ENCODE measurements around the gene DBNDD1.

DNA sequence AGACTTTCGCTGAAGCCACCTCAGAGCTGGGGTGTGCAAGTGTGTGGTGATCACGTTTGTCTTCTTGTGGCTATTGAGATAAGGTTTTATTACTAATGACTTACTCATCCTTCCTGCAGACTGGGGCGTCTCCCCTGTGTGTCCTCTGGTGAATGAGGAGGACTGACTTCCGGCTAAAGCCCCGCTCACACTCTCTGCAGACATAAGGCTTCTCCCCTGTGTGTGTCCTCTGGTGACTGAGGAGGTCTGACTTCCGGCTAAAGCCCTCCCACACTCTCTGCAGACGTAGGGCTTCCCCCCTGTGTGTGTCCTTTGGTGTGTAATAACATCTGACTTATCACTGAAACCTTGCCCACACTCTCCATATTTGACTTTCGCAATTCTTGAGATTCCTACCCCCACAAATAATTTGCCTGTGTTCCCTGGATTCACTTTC is 38.5 kb upstream of the DBNDD1 start:
- TF ChIP-seq, protein P1, sequence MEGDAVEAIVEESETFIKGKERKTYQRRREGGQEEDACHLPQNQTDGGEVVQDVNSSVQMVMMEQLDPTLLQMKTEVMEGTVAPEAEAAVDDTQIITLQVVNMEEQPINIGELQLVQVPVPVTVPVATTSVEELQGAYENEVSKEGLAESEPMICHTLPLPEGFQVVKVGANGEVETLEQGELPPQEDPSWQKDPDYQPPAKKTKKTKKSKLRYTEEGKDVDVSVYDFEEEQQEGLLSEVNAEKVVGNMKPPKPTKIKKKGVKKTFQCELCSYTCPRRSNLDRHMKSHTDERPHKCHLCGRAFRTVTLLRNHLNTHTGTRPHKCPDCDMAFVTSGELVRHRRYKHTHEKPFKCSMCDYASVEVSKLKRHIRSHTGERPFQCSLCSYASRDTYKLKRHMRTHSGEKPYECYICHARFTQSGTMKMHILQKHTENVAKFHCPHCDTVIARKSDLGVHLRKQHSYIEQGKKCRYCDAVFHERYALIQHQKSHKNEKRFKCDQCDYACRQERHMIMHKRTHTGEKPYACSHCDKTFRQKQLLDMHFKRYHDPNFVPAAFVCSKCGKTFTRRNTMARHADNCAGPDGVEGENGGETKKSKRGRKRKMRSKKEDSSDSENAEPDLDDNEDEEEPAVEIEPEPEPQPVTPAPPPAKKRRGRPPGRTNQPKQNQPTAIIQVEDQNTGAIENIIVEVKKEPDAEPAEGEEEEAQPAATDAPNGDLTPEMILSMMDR (IDR thresholded peaks at IDR 0.05) = no peak
- no peak for TF ChIP-seq SIN3A (IDR thresholded peaks at IDR 0.05; ENCODE audit: borderline replicate concordance, insufficient read depth, low read depth, low read length)
- no peak for TF ChIP-seq POLR2AphosphoS5 (IDR thresholded peaks at IDR 0.05; ENCODE audit: low read depth, low read length)
- TF ChIP-seq, protein P2, sequence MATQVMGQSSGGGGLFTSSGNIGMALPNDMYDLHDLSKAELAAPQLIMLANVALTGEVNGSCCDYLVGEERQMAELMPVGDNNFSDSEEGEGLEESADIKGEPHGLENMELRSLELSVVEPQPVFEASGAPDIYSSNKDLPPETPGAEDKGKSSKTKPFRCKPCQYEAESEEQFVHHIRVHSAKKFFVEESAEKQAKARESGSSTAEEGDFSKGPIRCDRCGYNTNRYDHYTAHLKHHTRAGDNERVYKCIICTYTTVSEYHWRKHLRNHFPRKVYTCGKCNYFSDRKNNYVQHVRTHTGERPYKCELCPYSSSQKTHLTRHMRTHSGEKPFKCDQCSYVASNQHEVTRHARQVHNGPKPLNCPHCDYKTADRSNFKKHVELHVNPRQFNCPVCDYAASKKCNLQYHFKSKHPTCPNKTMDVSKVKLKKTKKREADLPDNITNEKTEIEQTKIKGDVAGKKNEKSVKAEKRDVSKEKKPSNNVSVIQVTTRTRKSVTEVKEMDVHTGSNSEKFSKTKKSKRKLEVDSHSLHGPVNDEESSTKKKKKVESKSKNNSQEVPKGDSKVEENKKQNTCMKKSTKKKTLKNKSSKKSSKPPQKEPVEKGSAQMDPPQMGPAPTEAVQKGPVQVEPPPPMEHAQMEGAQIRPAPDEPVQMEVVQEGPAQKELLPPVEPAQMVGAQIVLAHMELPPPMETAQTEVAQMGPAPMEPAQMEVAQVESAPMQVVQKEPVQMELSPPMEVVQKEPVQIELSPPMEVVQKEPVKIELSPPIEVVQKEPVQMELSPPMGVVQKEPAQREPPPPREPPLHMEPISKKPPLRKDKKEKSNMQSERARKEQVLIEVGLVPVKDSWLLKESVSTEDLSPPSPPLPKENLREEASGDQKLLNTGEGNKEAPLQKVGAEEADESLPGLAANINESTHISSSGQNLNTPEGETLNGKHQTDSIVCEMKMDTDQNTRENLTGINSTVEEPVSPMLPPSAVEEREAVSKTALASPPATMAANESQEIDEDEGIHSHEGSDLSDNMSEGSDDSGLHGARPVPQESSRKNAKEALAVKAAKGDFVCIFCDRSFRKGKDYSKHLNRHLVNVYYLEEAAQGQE (IDR thresholded peaks at IDR 0.05; ENCODE audit: insufficient read depth in 1 of 2, low read depth in 2 of 2, low read length in 1 of 2) = no peak
- TF ChIP-seq TCF7L2 (IDR thresholded peaks at IDR 0.05; ENCODE audit: low read depth, low read length) = no peak

Data from Panc1 (cell line).